ENCODE measurements around the gene AFAP1.

GRCh38 chr4:7744142-7744804 lies 195.4 kb downstream of the AFAP1 start:
- TF ChIP-seq, protein P1, sequence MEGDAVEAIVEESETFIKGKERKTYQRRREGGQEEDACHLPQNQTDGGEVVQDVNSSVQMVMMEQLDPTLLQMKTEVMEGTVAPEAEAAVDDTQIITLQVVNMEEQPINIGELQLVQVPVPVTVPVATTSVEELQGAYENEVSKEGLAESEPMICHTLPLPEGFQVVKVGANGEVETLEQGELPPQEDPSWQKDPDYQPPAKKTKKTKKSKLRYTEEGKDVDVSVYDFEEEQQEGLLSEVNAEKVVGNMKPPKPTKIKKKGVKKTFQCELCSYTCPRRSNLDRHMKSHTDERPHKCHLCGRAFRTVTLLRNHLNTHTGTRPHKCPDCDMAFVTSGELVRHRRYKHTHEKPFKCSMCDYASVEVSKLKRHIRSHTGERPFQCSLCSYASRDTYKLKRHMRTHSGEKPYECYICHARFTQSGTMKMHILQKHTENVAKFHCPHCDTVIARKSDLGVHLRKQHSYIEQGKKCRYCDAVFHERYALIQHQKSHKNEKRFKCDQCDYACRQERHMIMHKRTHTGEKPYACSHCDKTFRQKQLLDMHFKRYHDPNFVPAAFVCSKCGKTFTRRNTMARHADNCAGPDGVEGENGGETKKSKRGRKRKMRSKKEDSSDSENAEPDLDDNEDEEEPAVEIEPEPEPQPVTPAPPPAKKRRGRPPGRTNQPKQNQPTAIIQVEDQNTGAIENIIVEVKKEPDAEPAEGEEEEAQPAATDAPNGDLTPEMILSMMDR (IDR thresholded peaks at IDR 0.05) = no peak
- TF ChIP-seq ZFX (IDR thresholded peaks at IDR 0.05; ENCODE audit: borderline replicate concordance) = no peak
